NCI-H2196 treated with DMSO at 0.1 percent for 48 hours (cell line): ENCODE measurements around the gene SENP5.

Source experiments
- DNase-seq: peaks from one replicate; lab custom pipeline; 2025; ENCODE audit not compliant: unreplicated experiment; lab: John Stamatoyannopoulos, UW

Gene SENP5

GRCh38 chr3:196875258-196875657 is 7.5 kb downstream of the SENP5 start:
- no peak for DNase-seq

GRCh38 chr3:196883361-196883760 is 15.6 kb downstream of the SENP5 start:
- no peak for DNase-seq

DNA sequence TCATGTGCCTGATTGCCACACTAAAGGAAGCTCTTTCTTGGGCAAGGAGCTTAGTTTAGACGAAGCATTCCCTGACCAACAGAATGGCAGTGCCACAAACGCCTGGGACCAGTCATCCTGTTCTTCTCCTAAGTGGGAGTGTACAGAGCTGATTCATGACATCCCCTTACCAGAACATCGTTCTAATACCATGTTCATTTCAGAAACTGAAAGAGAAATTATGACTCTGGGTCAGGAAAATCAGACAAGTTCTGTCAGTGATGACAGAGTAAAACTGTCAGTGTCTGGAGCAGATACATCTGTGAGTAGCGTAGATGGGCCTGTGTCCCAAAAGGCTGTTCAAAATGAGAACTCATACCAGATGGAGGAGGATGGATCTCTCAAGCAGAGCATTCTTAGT is 18.4 kb downstream of the SENP5 start:
- DNase-seq = no peak

DNA sequence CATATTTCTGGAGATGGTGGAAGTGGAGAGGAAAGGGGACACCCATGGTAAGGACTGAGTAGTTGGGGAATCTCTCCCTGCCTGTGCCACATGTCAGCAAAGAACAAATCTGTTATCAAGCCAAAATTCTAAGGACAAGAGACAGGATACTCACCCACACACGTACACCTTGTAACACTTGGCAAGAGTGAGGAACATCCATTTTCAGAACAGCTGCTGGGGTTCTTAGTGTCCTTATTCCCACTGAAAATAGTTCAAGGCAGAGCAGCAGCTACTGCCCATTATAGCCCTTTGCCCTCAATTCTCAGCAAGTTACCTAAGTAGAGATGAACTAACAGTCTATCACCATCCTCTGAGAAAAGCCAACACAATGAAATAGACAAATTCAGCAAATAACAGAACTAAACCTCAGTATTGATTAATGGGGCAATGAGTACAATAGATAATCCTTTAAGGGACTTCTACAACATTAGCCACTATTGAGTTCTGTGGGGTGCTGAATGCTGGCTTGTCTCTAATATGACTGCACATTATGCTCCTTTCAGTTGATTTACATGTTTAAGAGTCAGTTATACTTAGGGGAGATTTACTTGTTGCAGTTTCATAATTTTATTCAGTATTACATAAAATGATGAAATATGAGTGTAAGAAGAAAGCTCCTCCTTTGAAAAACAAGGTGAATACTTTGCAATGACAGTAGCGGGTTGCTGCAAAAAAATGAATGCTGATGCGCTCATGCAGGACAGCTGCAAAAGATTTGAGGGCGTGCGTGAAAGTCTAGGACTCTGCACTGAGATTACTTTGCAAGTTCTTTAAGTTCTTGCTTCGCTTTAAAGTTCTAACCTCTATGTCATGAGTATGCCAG is 22.4 kb downstream of the SENP5 start:
- DNase-seq = no peak

DNA sequence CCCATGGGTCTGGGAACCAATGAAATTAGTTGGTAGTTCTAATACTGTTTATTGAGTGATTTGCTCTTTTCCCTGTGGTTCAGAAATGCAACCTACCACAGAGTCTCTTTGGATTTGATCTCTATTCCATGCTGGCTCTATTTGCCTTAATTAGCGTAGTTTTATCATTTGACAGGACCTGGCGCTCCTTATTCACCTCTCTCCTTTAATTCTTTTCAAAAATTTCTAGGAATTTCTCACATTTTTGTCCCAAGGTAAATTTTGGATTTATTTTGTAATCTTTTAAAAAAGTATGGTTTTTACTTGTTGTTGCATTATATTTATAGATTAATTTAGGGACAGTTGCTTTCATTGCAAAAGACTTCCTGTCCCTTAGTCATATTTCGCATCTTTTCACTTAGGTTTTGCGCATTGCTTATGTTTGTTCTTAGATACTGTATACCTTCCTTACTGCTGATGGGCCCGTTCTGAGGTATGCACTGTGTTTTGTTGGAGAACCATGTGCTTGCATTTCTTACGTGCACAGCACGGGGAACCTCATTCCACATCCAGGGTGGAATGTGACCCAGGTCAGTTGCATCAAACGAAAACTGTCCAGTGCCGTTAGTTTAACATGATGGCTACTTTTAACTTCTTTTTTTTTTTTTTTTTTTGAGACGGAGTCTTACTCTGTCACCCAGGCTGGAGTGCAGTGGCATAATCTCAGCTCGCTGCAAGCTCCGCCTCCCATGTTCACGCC is 27.0 kb downstream of the SENP5 start:
- no peak for DNase-seq

GRCh38 chr3:196896229-196896628 is 28.5 kb downstream of the SENP5 start:
- no peak for DNase-seq

DNA sequence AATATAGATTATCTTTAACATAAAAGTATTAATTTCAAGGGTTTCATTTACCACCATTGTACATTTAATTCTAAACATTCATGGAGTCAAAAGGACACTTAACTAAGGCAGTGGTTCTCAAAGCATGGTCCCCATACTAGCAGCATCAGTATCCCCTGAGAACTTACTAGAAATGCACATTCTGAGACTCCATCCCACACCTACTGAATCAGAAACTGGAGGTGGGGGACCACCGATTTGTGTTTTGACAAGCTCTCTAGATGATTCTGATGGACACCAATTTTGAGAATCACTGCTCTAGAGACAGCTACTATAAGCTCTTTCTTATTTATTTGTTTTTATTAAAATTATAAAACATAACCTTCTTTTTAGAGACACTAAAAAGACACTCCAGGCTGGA is 34.0 kb downstream of the SENP5 start:
- DNase-seq = no peak

- no peak for DNase-seq
These were observed 34.6 kb downstream of the SENP5 start for GRCh38 chr3:196902296-196902695.

GRCh38 chr3:196903740-196904139 is 36.0 kb downstream of the SENP5 start:
- no peak for DNase-seq

DNA sequence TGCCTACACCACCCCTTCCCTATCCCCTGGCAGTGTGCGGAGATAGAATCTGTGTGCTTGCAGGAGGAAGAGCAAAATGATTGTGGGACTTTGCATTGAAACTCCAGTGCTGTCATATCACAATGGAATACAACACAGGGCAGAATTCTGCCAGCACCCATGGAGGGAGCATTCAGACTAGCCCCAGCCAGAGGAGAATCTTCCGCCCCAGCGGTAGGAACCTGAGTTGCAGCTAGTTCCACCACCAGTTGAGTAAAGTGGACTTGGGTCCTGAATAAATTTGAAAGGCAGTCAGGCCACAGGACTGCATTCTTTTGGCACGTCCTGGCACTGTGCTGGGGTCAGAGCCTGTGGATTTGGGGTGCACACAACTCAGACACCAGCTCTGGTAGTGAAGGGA is 47.1 kb downstream of the SENP5 start:
- no peak for DNase-seq

DNA sequence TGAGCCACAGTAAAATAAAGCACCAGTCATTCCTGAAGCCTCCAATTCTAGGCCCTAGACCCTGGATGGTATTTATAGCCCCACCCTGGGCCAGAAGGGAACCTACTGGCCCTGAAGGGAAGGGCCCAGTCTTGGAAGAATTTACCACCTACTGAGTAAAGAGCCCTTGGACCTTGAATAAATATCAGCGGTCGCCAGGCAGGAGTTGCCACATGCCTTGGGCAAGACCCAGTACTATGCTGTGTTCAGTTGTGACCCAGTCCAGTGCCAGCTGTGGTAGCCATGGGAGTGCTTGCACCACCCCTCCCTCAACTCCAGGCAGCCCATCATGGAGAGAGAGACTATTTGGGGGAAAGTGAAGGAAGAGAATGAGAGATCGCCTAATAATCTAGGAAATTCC is 47.7 kb downstream of the SENP5 start:
- no peak for DNase-seq

DNA sequence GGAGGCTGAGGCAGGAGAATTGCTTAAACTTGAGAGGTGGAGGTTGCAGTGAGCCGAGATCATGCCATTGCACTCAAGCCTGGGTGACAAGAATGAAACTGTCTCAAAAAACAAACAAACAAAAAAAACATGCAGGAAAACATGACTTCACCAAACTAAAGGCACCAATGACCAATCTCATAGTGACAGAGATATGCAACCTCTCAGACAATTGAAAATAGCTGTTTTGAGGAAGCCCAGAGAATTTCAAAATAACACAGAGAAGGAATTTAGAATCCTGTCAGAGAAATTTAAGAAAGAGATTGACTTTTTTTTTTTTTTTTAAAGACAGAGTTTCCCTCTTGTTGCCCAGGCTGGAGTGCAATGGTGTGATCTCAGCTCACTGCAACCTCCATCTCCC is 48.5 kb downstream of the SENP5 start:
- no peak for DNase-seq

GRCh38 chr3:196916995-196917394 is 49.3 kb downstream of the SENP5 start:
- no peak for DNase-seq

DNA sequence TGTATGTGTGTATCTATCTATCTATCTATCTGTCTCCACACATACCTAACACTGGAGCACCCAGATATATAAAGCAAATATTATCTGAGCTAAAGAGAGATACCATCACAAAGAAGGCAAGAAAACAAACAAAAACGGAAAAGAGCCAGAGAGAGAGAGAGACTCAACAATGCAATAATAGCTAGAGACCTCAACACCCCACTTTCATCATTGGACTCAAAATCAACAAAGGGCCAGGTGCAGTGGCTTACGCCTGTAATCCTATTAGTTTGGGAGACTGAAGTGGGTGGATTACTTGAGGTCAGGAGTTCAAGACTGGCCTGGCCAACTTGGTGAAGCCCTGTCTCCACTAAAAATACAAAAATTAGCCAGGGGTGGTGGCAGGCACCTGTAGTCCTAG is 51.2 kb downstream of the SENP5 start:
- no peak for DNase-seq

DNA sequence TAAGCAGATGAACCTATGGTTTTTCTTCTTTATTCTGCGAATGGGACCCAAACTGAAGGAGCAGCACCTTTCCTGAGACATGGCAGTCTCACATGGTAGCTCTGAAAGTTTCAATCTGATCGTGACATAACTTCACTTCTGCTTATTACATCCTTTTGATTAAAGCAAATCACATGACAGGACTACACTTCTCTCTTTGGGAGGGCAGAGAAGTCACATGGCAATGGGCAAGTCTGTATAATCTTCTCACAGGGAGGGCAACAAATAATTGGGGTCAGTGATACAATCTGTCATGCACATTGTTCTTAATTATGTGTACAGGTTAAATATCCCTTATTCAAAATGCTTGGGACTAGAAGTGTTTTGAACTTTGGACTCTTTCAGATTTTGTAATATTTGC is 53.0 kb downstream of the SENP5 start:
- no peak for DNase-seq

DNA sequence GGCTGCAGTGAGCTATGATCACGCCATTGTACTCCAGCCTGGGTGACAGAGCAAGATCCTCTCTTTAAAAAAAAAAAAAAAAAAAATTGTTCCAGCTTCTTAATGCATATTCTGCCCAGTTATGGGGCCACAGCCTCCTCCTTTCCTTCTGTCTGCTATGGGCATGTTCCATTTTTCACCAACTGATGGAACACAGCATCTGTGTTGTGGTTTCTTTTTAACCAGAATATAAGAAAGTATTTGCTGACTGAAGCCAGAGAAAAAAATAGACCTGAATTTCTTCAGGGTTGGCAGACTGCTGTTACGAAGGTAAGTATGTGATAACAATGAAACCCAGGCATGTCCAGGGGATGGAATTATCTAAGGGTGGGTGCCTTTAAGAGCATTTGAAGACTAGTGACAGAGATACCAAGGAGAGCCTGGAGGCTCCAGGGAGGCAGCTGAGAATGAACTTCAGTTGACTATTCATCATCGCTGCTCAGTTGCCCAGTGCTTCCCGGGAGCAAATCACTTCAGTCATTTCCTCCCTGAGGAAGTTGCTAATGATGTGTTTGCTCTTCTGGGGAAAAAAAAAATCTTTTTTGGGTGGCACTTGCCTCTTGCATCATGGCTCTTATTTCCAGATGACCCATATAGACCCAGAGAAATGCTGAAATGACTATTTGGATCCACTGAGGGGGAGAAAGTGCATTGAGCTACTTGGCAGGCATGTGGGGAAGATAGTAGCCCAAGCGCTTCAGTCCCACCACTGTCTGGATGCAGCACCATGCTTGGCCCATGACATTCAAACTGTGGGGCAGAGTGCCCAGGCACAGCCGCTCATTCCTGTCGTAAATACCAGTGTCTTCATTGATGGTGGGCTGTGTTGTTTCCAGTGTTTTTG is 60.1 kb downstream of the SENP5 start:
- DNase-seq = no peak

DNA sequence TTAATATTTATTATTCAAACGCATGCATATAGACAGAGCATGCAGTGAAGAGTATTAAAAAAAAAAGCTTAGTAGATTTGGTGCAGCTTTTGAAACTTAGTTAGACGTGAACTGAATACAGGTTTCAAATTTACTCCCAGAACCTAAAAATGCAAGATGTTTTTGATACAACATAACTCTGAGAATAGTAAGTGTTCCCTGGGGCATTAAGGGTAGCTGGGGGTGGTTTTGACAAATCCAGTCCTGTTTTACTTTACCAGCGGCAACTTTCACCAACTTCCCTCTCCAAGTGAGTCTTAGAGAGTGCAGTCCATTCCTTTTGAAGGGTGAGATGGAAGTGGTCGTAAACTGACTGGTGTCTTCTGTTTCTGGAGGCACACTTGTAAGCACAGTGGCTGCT is 63.4 kb downstream of the SENP5 start:
- DNase-seq = no peak

DNA sequence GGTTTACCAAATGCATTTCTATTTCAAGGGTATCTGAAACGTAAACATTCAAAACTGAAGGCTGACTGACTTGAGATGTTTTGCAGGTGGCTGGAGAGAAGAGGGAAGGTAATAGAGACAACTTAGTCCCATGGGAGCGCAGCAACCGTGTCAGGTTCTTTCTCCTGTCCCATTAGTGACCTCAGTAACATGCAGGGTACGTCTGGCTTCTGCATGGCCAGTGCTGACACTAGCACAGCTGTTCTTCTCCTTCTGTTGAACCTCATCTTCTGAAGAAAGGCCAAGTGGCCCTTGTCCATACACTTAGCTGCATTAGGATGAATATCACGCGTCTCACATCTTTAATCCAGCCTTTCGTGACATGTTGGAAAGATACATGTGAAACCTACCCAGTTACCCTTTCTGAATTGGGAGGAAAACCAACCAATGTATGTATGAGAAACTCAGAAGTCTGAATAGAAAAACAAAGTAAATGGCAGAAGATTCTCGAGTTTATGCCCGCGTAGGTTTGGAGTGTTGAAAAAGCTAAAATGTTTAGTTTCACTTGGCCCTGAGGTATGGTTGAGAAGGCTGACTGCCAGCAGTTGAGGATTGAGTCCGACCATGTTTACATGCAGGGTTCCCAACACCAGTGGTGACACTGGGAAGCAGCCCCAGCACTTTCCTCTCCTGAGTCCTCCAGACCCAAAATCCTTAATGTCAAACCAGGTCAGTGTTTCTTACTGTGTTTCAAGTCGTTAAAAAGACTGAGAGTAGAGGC is 64.3 kb downstream of the SENP5 start:
- DNase-seq = no peak

GRCh38 chr3:196932600-196932999 is 64.9 kb downstream of the SENP5 start:
- no peak for DNase-seq

DNA sequence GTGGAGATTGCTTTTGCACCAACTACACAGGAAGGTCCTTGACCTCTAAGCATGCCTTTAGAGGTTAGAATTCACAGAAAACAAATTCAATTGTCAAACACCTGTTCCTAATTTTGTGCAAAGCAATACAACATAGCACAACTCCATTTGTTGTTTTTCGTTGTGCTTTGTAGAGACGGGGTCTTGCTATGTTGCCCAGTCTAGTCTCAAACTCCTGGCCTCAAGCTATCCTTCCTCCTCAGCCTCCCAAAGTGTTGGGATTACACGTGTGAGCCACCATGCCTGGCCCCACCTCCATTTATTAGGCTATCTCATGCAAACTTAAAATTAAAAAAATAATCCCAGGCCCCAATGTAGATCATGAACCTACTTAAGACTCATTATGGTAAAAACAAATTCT is 68.6 kb downstream of the SENP5 start:
- DNase-seq = no peak

DNA sequence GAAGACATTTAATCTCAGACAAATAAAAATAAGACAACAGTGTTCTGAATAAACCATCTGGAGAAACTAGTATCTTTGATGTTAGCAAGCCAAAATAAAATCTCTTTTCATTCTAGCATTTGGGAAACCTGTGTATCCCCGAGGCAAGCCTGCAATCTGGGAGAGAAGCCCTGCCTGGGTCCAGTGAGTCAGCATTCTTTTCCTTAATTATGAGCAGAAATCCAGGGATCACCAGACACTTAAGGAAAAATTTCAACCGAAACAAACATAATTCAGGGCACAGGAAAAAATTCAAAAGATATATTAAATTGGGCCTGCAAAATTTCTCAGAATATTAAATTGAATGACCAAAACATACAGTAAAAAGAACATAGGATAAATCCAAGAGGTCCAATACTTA is 70.4 kb downstream of the SENP5 start:
- no peak for DNase-seq
